Measurements from ENCODE around the gene RPL7A. TPM values are rescaled to one million over a fixed set of nuclear protein-coding genes. Genes with fewer than 3 reads are reported as not detected.

Gene RPL7A
- total RNA-seq, 4 donors from 2014 or later = 725 to 1,490 (median 1,034) TPM

DNA sequence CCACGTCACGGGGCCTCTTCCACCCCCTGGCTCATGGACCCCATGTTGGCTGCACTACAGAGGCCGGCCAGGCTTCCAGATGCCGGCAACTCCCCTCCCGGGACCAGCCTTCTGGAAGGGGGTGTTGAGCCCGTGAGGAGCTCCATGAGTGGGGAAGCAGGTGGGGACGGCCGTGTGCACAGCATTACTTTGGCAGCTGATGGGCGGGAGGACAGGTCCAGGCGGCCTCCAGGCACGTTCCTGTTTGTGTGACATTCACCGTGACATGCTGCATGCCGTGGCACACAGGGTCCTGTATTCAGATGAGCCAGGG lies 43.9 kb upstream of the RPL7A start:
- Histone ChIP-seq H3K27ac (no peak overlapping the region), H3K27me3 (no peaks in the 10 kb centered on the region), H3K9me3 (no peaks in the 10 kb centered on the region), H3K36me3 (no peaks in the 10 kb centered on the region), H3K4me3 (no peak overlapping the region), H3K4me1 (no peaks in the 10 kb centered on the region)
- in situ Hi-C loops (cut with MboI; ENCODE audit: low pct_ligation_motif_present in 1 of 4, low pct_unique_long_range_greater_than_20kb in 1 of 4, low sequenced_read_pairs in 3 of 4) = no loop called here
- 80% methylated on average over 13 of the region's 13 CpGs; no CpG with 5 or more reads in 1 of the 2 donors for WGBS, 2 donors (ENCODE audit: low coverage in 1 of 2)
- intact Hi-C loops (cut with DNase I; ENCODE audit: low total_unique reads) = no loop called here
- DNase-seq = no peak
- TF ChIP-seq EP300 (IDR thresholded peaks at IDR 0.05; ENCODE audit: low read depth) = no peak
- no peak for TF ChIP-seq POLR2AphosphoS5 (IDR thresholded peaks at IDR 0.05)
- no peak for TF ChIP-seq POLR2A (IDR thresholded peaks at IDR 0.05)
- TF ChIP-seq, protein P1, sequence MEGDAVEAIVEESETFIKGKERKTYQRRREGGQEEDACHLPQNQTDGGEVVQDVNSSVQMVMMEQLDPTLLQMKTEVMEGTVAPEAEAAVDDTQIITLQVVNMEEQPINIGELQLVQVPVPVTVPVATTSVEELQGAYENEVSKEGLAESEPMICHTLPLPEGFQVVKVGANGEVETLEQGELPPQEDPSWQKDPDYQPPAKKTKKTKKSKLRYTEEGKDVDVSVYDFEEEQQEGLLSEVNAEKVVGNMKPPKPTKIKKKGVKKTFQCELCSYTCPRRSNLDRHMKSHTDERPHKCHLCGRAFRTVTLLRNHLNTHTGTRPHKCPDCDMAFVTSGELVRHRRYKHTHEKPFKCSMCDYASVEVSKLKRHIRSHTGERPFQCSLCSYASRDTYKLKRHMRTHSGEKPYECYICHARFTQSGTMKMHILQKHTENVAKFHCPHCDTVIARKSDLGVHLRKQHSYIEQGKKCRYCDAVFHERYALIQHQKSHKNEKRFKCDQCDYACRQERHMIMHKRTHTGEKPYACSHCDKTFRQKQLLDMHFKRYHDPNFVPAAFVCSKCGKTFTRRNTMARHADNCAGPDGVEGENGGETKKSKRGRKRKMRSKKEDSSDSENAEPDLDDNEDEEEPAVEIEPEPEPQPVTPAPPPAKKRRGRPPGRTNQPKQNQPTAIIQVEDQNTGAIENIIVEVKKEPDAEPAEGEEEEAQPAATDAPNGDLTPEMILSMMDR (IDR thresholded peaks at IDR 0.05) = no peak

DNA sequence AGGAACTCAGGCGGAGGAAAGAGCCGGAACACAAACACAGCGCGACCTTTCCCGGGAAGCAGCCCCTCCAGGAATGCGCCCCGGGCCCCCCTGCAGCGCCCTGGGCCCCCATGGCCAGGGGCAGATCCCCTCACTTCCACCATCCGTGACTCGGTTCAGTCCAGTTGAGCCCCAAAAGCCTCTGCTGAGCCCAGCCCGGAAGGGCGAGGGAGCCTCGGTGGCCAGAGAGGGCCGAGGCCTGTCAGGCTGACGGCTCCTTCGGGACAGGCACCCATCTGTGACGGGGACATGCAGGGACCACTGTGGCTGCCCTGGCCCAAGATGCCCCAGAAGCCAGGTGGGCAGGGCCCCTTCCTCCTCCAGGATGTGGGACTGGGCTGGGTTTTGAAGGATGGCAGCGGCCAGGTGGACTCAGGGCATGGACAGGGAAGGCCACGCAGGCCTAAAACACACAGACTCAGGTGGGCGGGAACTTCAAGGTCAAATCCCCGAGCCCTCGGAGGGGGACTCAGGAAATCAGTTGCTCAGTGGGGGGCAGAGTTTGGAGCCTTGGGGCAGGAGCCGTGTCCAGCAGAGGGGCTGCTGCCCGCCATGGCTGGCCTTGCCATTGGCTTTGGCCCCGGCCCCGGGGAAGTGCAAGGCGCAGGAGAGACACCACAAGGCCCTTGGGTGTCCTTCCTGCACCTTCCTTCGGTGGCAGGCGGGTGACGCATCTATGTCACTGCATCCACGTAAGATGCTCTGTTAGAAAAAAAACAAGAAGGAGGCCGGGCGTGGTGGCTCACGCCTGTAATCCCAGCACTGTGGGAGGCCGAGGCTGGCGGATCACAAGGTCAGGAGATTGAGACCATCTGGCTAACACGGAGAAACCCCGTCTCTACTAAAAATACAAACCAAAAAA lies 43.3 kb upstream of the RPL7A start:
- DNase-seq = no peak
- Histone ChIP-seq H3K36me3 (no peaks in the 10 kb centered on the region), H3K27ac (no peak overlapping the region), H3K4me3 (no peak overlapping the region), H3K9me3 (no peaks in the 10 kb centered on the region), H3K27me3 (no peaks in the 10 kb centered on the region), H3K4me1 (no peaks in the 10 kb centered on the region)
- intact Hi-C loops (cut with DNase I; ENCODE audit: low total_unique reads) = no loop called here
- in situ Hi-C loops (cut with MboI; ENCODE audit: low pct_ligation_motif_present in 1 of 4, low pct_unique_long_range_greater_than_20kb in 1 of 4, low sequenced_read_pairs in 3 of 4) = no loop called here
- 65 to 91% methylated on average over 2 to 37 of the region's 38 CpGs for WGBS, 2 donors (ENCODE audit: low coverage in 1 of 2)
- TF ChIP-seq POLR2A (IDR thresholded peaks at IDR 0.05) (no peak), POLR2AphosphoS5 (IDR thresholded peaks at IDR 0.05) (no peak), EP300 (IDR thresholded peaks at IDR 0.05; ENCODE audit: low read depth) (no peak)
- TF ChIP-seq, protein P1 (IDR thresholded peaks at IDR 0.05) = no peak

DNA sequence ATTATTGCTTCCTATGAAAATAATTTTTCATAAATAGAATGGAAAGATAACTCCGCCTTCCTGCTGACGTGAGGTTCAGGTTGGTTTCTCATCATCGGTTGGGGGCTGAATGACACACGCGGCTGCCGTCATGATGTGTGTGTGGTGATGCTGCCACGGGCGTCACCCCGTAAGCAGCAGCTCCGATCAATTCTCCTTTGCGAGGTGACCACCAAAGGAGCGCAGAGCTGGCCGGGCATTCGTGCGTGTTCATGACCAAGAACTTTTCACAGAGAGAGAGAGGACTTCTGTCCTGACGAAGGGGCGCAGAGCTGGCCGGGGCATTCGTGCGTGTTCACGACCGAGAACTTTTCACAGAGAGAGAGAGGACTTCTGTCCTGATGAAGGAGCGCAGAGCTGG lies 42.3 kb upstream of the RPL7A start:
- no peaks in the 10 kb centered on the region for H3K36me3 ChIP-seq
- H3K4me1 ChIP-seq = no peaks in the 10 kb centered on the region
- TF ChIP-seq EP300 (IDR thresholded peaks at IDR 0.05; ENCODE audit: low read depth) (no peak), POLR2A (IDR thresholded peaks at IDR 0.05) (no peak), POLR2AphosphoS5 (IDR thresholded peaks at IDR 0.05) (no peak)
- TF ChIP-seq, protein P1 (IDR thresholded peaks at IDR 0.05) = no peak
- in situ Hi-C loops (cut with MboI; ENCODE audit: low pct_ligation_motif_present in 1 of 4, low pct_unique_long_range_greater_than_20kb in 1 of 4, low sequenced_read_pairs in 3 of 4) = no loop called here
- intact Hi-C loops (cut with DNase I; ENCODE audit: low total_unique reads) = no loop called here
- WGBS, 2 donors (ENCODE audit: low coverage in 1 of 2) = 78 to 84% methylated on average over 5 to 22 of the region's 23 CpGs
- H3K4me3 ChIP-seq = no peak overlapping the region
- no peak for DNase-seq
- no peak overlapping the region for H3K27ac ChIP-seq
- H3K27me3 ChIP-seq = no peaks in the 10 kb centered on the region
- H3K9me3 ChIP-seq = no peaks in the 10 kb centered on the region

DNA sequence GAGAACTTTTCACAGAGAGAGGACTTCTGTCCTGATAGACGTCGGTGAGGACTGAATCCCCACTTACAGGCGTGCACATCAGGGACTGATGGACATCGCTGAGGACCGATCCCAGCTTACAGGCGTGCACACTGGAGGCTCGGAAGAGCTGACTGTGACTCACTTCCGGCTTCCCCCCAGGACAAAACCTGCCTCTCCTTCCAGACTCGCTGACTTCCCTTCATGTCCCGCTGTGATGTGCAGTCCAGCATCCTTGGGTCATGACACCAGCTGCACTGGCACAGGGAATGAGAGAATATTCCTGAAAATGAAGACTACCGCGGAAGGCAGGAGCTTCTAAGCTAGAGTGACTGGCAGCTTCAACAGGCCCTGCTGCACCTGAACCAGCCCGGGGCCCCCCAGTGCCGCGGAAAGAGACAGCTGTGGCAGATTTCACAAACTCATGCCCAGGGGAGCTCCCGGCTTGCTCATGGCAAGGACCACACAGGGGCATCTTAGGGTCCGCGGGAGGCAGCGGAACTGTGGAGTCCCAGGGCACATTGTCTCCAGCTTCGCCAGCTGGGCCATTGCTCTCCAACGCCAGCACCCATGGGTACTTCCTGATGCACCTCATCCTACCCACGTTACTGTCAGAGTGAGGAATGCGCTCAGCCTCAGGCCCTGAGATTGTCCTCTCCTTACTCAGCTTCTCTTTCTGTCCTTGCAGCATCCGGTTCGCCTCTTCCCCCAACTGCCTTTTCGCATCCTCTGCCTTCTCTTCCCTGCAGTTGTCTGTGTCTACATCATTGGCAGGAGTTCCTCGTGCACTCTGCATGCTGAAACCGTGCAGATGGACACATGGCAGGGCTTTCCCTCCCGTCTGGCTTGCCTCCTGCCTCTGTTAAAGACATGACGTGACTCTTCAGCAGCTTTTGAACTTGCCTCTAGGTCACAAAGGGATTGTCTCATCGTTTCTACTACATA lies 41.5 kb upstream of the RPL7A start:
- Histone ChIP-seq H3K9me3 (no peaks in the 10 kb centered on the region), H3K4me1 (no peaks in the 10 kb centered on the region), H3K27me3 (no peaks in the 10 kb centered on the region), H3K4me3 (no peak overlapping the region), H3K27ac (no peak overlapping the region), H3K36me3 (no peaks in the 10 kb centered on the region)
- no peak for DNase-seq
- WGBS, 2 donors (ENCODE audit: low coverage in 1 of 2) = 49 to 74% methylated on average over 6 to 25 of the region's 31 CpGs
- intact Hi-C loops (cut with DNase I; ENCODE audit: low total_unique reads) (no loop called here), in situ Hi-C loops (cut with MboI; ENCODE audit: low pct_ligation_motif_present in 1 of 4, low pct_unique_long_range_greater_than_20kb in 1 of 4, low sequenced_read_pairs in 3 of 4) (no loop called here)
- TF ChIP-seq EP300 (IDR thresholded peaks at IDR 0.05; ENCODE audit: low read depth) = no peak
- no peak for TF ChIP-seq POLR2AphosphoS5 (IDR thresholded peaks at IDR 0.05)
- TF ChIP-seq, protein P1 (IDR thresholded peaks at IDR 0.05) = no peak
- TF ChIP-seq POLR2A (IDR thresholded peaks at IDR 0.05) = no peak

Data from transverse colon (tissue), 4 donors.